Fibroblast of villous mesenchyme (primary cell): ENCODE results near the gene GRM3. TPM values are rescaled to one million over a fixed set of nuclear protein-coding genes. Genes with fewer than 3 reads are reported as not detected.

Experiments
- DNase-seq: peaks from one replicate; pipeline ENCODE4 v3.0.0-alpha.2; 2010; ENCODE audit warnings: low read depth
- H3K4me3 ChIP-seq: 2 replicates; pipeline ENCODE4 v1.5.1; 2011; ENCODE audit warnings: low read depth, mild to moderate bottlenecking, low read length
- CTCF ChIP-seq: IDR thresholded peaks from 2 replicates; pipeline ENCODE4 v1.5.1; 2012; ENCODE audit warnings: low read depth, mild to moderate bottlenecking, low read length; ENCODE audit not compliant: insufficient read depth
- total RNA-seq: library from RNA; depleted of rRNA; stranded (reverse); fragments of >200 nt; gene quantifications from 2 replicates; pipeline ENCODE4 v1.2.3, GENCODE V29; 2012

Gene GRM3
- total RNA-seq, 1 donor, result not detected

GRCh38 chr7:86904949-86905834, 261.5 kb downstream of the GRM3 start:
- no peak overlapping the region for H3K4me3 ChIP-seq
- DNase-seq, result peak; percentile 35
- peak; percentile 61 for TF ChIP-seq CTCF

- no peak for DNase-seq
- no peak for TF ChIP-seq CTCF
- H3K4me3 ChIP-seq, result no peak overlapping the region
These were observed 265.2 kb downstream of the GRM3 start for GRCh38 chr7:86908948-86909347.

- DNase-seq, result no peak
- no peak overlapping the region for H3K4me3 ChIP-seq
- no peak for TF ChIP-seq CTCF
These were observed 267.9 kb downstream of the GRM3 start for GRCh38 chr7:86911659-86912058.

GRCh38 chr7:86913709-86914108, 270.0 kb downstream of the GRM3 start:
- TF ChIP-seq CTCF, result no peak
- H3K4me3 ChIP-seq, result no peak overlapping the region
- peak; percentile 34 for DNase-seq
